Inferior parietal cortex (tissue), 1 donor: ENCODE data around the gene KAZN.

Experiments
- DNase-seq: peaks from one replicate; pipeline ENCODE4 v3.0.0-alpha.2; 2016; ENCODE audit errors: extremely low spot score

The KAZN gene

DNA sequence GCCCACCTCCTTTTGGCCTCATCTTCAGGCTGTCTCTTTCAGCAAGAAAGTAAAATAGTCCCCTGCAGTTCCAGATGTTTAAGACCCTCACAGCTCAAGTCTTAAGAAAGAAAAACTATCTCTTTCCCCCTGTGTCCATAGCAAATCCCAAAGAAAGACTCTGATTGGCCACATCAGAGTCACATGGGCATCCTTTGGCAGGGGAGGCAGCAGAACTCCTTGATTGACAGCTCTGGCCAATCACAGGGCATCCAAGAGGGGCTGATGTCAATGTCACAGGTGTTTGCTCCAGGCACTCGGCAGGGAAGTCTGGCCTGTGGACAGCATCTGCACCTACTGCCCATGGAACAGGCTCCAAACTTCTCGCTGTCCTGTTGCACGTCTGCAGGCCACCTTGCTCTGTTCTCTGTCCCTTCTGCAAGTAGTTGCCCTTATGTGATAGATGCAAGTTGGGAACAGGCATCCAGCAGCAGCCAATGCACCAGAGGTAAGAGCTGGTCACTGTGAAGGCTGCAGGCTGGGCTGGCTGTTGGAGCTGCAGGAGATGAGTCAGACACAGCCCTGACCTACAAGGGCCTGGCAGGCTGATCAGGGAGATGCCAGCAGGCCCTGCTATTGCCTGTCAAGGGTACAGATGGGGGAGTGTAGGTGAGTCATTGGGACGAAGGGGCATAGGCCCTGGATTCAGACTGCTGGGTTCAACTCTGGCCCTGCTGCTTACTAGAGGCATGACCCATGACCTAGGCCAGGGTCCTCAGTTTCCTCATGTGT lies 458.2 kb downstream of the KAZN start:
- DNase-seq = no peak

DNA sequence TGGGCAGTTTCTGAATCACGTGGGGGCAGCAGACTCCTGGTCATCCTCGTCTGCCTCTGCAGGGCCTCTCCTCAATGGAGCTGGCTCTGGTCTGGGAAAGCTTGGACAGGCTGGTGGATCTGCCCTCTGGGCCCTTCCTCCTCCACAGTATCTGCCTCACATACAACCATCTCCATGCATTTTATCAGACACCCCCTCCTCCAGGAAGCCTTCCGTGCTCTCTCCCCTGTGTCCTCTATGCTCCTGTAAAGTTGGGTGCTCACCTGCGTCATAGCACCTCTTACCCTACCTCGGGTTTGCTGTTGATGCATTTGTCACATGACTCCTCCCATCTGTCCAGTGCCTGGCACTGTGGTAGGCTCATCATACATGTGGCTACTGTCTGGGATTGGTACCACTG lies 459.3 kb downstream of the KAZN start:
- DNase-seq = no peak

DNA sequence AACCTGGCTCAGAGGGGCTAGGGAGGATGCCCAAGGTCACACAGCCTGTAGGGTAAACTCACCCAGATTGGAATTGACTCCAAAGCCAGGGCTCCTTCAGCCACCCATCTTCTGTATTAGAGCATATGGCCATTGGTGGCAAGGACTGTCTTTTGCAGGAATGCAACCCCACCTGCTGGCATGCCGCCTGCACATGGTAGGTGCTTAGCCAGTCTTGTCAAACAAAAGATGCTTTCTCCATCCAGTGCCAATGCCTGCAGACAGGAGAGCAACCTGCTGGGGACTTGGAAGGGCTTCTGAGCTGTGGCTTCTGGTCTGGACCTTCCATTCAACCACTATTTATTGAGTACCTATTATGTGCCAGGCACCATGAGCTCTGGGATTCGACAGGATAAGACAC lies 459.8 kb downstream of the KAZN start:
- DNase-seq = no peak

GRCh38 chr1:15060104-15060503 lies 461.6 kb downstream of the KAZN start:
- DNase-seq = no peak

DNA sequence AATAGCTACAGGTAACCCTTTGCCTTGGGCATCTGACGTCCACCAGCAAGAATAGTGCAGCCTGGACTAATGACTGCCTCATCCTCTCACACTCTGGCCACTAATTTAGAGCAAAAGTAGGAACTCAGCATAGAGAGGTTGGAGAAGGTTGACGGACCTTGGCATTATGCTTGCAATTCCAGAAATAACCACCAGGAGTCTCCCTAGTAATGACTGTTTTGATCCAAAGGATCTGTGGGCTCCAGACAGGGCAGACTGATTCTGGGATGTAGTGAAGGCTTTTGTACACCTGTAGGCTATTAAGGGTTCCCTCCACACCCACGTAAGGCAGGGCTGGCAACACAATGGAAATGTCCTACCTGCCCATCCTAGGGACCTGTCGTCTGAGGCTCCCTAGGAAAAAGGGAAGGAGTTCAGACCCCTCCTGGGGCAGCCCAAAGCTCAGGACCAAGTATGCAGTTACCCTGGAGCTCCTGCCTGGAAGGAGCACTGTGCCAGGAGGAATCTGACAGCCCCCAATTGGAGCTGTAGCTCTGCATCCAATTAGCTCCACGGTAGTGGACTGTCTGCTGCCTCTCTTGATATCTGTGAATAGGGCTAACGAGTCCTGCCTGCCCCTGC lies 464.1 kb downstream of the KAZN start:
- no peak for DNase-seq

DNA sequence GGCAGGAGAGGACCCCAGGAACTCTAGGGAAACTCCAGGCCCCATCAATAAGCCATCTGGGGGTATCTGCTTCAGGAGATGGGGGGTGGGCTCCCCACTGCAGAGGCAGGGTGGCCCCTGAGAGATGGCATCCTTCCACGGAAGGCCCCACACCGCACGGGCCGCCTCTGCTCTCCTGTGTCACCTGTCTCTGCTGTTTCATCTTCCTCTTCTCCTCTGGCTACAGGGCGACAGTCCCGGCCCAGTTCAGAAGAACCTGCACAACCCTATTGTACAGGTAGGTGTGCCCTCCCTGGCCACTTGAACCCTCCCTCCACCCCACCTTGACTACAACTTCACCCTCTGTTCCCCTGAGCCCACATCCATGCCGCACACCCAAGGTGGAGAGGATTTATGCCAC lies 464.9 kb downstream of the KAZN start:
- DNase-seq = no peak

DNA sequence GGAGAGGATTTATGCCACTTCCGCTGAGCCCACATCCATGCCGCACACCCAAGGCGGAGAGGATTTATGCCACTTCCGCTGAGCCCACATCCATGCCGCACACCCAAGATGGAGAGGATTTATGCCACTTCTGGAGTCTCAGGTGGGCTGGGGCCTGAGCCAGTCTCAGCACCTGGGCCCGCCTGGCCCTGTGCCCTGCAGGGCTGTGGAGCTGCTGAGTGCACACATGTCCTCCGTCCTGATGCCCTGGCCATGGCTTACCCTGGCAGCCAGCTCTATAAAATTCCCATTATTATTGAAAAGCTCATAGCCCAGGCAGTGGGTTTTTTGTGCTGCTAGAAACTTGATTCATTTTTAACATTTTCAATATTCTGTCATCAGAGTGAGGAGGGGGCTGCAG lies 465.3 kb downstream of the KAZN start:
- DNase-seq = no peak

- DNase-seq = no peak
These were observed 465.9 kb downstream of the KAZN start for GRCh38 chr1:15064217-15064929.

GRCh38 chr1:15065291-15065690 lies 466.8 kb downstream of the KAZN start:
- no peak for DNase-seq

GRCh38 chr1:15065736-15066135 lies 467.3 kb downstream of the KAZN start:
- DNase-seq = no peak

DNA sequence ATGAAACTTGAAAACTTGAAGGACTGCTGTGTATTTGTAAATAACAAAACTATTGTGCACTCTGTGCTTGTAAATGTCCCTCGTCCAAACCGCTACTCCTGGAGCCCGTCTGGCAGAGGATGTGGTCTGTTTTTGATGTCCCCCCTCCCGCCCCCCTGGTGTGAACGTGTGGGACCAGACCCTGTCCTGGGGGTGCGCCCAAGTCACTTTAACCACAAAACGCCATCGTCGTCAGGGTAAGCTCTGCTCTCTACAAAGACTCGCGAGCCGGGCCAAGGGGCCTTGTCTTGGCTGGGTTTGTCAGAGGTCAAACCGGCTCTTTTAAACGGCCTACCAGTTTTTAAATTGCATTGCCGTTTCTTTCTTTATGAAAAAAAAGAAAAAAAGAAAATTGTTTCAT lies 467.7 kb downstream of the KAZN start:
- no peak for DNase-seq

GRCh38 chr1:15067148-15067547 lies 468.7 kb downstream of the KAZN start:
- DNase-seq = no peak

DNA sequence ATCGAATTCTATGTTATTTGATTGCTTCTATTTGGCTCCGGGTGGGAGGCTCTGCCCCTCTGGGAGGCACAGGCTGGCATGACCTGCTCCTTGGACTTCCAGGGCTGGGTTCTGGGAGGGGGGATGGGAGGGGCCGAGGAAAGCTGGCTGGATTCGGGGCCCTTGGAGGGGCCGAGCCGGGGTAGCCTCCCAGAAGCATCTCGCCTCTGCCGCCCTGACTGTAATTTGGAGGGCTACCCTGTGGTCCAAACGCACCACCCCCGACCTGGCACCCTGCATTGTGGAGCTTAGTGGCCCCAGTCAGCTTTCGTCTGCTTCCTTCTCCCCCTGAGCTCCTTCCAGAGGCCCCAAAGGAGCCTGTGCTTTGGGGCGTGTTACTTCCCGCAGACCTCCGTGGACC lies 469.7 kb downstream of the KAZN start:
- DNase-seq = no peak

DNA sequence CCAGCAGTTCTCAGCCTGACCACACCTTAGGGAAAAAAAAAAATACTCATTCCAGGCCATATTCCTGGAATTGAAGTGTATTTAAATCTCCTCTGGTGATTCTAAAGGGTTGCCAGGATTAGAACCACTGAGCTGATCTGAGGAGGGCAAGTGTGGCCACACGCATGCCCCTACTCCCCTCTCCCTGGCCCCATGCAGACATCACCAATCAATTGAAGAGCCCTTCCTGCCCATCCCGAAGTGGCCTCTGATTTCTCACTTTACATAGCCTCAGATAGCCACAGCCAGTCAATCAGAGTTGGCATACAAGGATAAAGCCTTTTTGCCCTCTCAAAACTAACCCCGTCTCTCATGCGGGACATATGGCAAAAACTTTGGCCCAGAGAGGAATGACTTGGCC lies 470.5 kb downstream of the KAZN start:
- no peak for DNase-seq

DNA sequence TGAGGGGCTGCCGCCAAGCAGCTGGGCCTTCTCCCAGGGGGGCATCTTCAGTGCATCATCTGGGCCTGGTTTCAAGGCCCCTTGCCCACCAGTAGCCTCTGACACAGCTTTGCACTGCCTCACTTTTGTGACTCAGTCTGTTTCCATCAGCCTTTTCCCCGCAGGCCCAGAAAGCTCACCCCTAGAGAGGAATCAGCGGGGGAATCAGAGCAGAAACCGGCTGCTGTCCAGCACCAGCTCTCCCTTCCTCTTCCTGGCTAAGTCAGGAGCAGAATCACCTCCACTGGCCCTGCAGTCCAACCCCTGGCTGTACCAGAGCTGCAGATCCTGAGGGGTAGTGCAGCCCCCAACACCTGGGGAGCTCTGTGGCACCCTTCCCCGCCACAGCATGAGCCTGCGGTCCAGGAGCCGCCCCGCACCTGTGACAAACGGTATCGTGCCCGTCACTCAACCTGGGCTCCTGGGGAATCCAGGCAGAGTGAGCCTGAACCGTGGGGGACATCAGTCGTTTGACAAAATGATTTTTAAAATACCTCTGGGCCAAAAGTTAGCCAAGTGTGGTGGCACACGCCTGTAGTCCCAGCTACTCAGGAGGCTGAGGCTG lies 471.8 kb downstream of the KAZN start:
- DNase-seq = no peak

DNA sequence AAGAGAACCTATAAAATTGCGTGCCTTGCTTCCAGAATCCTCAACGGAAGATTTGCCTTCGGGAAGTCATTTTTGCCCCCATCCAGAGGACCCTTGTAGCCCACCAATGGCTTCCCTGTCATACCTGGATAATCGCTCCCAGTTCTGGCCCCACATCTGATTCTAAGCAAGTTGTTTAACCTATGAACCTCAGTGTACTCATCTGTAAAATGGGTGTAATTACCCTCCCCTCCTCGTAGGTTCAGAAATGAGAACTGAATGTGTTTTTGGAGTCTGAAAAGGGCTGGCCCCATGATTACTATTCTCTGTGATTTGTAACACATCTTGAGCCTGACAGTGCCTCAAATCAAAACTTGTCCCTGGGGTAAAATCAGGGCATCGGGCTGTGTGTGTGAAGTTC lies 473.5 kb downstream of the KAZN start:
- DNase-seq = no peak

DNA sequence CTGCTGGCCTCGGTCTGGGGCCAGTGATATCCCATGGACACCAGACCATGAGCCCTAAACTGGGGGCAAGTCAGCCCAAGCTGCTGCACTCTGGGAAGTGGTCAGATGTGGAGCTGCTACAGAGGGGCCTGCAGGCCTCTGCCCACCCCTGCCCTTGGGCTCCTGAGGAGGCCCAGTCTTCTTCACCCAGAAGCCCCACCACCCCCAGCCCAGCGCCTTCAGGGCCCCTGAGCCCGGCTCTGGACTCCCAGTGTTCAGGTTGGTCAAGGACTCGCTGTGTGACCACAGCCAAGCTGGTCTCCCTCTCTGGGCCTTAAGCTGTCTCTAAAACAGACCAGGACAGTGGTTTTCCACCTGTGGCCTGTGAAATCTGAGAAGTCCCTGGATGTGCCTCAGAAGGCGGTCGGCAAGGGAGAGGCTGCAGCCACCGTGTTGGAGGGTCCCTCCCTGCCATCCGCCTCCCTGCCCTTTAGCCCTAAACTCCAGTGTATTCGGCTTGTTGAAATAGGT lies 475.4 kb downstream of the KAZN start:
- no peak for DNase-seq

DNA sequence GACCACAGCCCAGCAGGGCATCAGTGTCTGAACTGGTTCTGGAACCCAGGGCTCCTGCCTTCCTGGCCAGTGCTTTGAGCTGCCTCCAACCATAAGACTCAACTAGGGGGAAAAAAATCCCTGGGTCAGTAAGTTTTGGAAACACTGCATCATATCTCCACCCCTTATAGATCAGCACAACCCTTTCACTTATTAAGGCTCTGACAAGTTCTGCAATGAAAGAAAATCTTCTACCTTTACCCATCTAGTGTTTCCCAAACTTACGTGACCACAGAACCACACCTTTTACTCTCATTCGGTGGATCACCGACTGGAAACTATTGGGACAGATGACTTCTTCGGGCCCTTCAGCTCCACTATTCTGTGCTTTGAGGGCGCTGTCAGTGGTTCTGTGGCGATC lies 476.7 kb downstream of the KAZN start:
- no peak for DNase-seq

- DNase-seq = no peak
These were observed 477.3 kb downstream of the KAZN start for GRCh38 chr1:15075817-15076216.

DNA sequence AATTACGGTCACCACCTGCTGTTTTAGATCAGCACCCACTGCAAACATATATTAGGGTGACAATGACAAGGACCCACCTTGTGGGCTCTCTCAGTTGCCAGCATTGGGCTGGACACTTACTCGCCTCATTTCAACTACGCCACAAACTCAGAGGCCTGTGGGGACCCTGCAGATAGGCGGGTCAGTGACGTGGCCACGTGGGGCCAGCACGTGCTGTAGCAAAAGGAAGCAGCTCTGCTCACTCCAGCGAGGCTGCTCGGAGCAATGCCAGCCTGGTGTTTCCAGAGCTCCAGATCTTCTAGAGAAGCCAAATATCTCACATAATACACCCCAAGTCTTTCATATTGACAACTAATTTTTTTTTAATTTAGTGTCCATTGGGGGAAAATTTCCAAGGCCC lies 478.3 kb downstream of the KAZN start:
- no peak for DNase-seq

- DNase-seq = no peak
These were observed 478.9 kb downstream of the KAZN start for GRCh38 chr1:15077384-15077783.

GRCh38 chr1:15080328-15081007 lies 482.0 kb downstream of the KAZN start:
- DNase-seq = no peak
